ENCODE data around the gene GAS2L2.

DNA sequence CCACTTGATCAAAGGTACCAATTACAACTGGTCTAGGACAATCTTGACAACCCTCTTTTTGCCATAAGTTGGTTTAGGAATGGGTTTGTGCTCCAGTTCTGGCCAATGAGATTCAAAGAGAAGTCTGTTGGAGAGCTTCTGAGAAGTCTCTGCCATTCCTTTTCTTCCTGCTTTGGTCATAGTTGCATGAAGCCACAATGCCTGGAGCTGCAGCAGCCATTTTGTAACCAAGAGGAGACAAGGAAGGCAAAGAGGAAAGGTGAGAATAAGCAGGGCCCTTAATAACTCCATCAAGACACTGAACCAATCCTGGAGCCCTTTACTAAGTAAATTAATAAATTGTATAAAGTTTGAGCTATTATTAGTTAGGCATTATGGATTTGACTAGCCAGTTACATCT lies 4.2 kb upstream of the GAS2L2 start:
- no peak for TF ChIP-seq EZH2phosphoT487 (IDR thresholded peaks at IDR 0.05)
- TF ChIP-seq EZH2 (IDR thresholded peaks at IDR 0.05): no peak
- TF ChIP-seq, protein P1, sequence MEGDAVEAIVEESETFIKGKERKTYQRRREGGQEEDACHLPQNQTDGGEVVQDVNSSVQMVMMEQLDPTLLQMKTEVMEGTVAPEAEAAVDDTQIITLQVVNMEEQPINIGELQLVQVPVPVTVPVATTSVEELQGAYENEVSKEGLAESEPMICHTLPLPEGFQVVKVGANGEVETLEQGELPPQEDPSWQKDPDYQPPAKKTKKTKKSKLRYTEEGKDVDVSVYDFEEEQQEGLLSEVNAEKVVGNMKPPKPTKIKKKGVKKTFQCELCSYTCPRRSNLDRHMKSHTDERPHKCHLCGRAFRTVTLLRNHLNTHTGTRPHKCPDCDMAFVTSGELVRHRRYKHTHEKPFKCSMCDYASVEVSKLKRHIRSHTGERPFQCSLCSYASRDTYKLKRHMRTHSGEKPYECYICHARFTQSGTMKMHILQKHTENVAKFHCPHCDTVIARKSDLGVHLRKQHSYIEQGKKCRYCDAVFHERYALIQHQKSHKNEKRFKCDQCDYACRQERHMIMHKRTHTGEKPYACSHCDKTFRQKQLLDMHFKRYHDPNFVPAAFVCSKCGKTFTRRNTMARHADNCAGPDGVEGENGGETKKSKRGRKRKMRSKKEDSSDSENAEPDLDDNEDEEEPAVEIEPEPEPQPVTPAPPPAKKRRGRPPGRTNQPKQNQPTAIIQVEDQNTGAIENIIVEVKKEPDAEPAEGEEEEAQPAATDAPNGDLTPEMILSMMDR (IDR thresholded peaks at IDR 0.05): no peak

Measured in neural progenitor cell (in vitro differentiated cells).